ENCODE measurements around the gene C11orf71.

The C11orf71 gene, protein sequence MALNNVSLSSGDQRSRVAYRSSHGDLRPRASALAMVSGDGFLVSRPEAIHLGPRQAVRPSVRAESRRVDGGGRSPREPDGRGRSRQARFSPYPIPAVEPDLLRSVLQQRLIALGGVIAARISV

DNA sequence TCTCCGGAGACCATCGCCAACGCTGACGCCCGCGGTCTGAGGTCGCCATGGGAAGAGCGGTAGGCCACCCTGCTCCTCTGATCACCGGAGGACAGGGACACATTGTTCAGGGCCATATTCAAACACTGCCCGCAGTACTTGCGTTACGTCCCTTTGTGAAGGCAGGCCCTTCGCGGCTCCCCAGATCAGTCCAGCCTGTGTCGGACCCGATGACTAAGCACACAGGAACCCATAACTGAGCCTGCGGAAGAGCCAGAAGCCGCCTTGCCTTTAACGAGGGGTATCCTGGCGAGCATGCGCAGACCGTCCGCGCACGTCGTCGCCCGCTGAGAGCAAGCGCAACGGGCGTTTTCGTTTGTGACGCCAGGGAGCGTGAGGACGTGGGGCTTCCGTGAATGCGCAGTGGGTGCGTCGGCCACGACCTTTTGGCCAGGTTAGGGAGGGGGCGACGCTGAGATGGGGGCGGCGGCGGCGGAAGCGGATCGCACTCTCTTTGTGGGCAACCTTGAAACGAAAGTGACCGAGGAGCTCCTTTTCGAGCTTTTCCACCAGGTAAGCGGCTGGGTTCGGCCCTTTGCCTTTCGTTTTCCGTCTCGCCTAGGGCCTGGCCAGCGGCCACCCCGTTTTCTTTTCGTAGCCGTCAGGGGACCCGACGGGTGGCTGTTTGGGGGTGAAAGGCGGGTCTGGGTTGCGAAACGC, at the start of gene C11orf71, which contains the start of gene RBM7:
Gene C11orf71, minus strand, starts transcription at position 296 of the 699 bp plus-strand sequence. Its CDS starts 180 bp downstream, at position 116.
Gene RBM7, plus strand, starts transcription at position 451 of the 699 bp plus-strand sequence. Its CDS starts 6 bp downstream, at position 457.
- peak; percentile 98 for DNase-seq

DNA sequence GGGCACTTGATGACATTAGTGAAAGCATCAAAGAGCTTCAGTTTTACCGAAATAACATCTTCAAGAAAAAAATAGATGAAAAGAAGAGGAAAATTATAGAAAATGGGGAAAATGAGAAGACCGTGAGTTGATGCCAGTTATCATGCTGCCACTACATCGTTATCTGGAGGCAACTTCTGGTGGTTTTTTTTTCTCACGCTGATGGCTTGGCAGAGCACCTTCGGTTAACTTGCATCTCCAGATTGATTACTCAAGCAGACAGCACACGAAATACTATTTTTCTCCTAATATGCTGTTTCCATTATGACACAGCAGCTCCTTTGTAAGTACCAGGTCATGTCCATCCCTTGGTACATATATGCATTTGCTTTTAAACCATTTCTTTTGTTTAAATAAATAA, 49.5 kb upstream of the C11orf71 start:
- DNase-seq: no peak

DNA sequence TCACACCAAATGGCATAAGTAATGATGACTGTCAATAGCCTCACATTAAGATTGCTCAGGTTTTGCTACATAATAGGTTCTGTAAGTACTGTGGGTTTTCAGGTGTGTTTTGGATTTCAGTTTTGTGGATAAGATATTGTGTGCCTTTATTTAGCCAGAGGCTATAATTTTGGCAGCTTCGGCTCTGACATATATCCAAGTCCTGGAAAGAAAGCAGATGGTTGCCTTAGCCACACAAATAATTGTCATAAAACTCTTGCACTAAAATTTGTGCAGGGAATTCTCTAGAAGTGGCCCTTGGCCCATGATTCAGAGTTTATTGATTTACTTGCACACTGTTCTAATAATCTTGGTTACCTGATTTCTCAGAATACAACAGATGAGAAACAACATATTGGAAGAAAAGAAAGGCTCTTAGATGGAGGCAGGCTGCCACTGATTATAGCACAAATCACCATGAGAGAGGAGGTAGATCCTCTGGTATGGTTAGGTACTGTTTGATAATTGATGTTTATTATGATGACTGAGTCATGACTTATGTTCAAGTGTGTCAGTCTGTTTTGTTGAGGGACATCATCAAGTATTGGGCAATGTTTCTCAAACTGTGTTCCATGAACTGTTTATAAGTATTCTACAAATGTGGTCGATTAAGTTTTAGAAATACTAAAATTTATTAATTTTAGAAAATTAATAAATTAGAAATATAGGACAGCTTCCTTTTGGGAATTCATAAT, 48.6 kb upstream of the C11orf71 start:
- no peak for DNase-seq

DNA sequence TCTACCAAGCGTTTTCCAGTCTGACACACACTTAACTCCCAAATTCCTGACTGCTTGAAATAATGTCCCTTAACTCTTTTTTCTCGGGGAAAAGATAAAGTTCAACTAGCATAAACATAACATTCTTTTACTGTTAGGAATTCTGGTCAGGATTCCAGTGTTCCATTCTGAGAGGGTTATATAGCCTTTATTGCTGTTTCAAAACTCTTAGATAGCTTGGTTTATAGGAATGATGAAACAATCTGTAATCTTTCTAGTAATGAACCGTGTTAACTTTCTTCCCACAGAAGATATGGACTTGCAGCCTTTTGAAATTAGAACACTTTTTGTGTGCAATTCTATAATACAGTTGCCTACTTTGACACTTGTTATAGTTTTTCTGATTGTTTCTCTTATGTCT, 47.6 kb upstream of the C11orf71 start:
- DNase-seq: no peak

DNA sequence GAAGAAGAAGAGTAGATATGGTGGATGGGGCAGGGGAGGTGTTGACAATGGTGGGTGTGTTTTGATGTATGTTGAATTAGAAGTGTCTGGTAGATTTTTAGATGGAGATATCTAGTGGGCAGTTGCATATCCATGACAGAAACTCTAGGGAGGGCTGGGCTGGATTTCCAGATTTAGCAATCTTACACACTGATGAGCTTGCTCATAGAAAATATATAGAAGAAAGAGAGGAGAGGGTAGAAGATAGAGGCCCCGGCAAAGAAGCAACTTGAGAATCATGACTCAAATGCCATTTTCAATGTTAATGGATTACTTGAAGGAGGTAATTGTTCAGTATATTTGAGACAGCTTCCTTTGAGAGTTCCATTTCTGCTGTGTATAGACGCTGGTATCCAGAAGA, 47.1 kb upstream of the C11orf71 start:
- no peak for DNase-seq

DNA sequence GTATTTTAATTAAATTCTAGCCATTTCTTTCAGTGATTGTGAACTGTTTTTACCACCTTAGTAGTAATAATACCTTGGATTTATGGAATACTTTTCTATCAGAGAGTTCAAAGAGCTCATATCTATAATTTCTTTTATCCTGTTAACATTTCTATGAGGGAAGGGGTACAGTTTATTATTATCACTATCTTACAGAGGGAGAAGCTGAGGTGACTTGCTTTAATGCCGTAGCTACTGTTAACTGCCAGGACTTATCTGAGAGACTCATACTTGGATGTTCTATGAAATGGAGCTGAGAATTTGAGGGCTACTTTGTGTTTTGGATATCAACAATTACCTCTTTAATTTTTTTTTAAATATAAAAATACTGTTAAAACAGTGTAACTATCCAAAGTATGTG, 42.2 kb upstream of the C11orf71 start:
- DNase-seq: no peak

DNA sequence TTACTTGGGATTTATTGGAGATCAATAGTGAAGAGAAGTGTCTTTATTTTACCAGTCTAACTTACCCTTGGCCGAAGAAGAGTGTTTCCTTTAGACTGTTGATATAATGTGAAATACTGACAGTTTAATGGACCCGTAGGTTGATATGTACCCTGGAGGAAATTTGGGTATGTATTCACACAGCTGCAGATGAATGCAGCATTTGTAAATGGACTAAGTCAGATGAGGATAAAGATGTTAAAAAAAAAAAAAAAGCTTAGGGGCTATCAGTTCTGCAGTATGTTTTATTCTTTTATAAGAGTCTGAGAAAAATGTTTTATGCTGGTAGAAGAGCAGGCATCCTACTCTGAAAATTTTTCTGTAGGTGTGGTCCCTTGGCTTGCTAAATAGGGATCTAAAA, 41.6 kb upstream of the C11orf71 start:
- DNase-seq: no peak

DNA sequence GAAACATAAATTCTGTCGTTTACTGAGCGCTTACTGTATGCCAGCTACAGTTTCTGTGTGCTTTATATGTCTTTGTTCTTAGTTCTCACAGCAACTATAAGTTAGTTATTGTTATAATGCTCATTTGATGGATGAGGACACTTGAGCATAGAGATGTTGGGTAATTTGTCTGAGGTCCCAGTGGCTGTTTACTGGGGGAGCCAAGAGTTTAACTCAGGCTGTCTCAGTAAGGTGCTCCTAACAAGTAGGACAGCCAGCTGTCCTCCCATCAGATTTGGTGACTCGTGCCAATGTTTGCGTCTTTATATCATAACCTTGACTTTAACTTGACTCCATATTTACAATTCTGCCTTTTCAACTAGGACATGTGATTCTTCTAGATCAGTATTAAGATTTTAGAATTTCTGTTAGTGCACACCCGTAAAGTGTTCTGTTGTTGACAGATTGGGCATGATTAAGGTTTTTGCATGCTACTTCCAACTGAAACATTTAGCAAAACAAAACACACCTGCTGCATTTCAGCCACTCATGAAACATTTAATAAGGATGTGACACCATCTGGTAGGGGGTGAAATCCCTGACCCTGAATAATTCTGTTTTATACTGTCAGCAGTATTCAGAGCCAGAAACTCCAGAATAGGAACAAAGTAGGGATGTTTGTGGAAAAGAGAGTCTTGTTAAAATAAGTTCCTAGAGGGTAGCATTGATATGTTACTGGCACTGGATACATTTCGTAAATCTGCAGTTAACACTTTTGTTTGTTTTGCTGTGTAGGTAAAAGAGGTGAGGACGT, 40.9 kb upstream of the C11orf71 start:
- no peak for DNase-seq

DNA sequence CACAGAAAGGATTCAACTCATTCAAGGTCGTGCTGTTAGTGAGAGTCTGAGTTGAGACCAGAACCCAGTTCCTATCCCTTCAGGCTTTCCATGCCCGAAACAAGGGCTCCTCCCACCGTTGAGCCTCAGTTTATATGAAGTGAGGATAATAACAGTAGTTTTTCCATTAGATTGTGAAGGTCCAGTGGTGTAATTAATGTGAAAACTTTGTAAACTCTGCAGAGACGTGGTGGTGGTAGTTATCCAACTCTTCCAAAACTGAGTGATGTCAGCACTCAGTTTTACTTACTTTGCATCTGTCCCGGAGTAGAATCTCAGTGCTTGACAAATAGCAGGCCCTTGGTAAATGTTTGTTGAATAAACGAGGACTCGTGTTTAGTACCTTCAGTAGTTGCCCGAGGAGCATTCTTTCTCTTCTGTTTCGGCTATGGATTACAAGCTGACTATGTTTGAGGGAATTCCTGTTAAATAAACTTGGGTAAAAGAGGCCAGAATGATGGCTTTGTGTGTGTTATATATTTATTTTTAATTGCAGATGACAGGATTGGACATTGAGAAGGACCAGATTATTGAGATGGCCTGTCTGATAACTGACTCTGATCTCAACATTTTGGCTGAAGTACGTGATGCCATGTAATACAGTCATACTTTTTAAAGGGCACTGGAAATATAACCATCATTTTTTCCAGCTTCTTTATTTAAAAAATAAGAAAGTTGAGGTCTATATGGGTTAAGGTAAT, 40.0 kb upstream of the C11orf71 start:
- DNase-seq: no peak

DNA sequence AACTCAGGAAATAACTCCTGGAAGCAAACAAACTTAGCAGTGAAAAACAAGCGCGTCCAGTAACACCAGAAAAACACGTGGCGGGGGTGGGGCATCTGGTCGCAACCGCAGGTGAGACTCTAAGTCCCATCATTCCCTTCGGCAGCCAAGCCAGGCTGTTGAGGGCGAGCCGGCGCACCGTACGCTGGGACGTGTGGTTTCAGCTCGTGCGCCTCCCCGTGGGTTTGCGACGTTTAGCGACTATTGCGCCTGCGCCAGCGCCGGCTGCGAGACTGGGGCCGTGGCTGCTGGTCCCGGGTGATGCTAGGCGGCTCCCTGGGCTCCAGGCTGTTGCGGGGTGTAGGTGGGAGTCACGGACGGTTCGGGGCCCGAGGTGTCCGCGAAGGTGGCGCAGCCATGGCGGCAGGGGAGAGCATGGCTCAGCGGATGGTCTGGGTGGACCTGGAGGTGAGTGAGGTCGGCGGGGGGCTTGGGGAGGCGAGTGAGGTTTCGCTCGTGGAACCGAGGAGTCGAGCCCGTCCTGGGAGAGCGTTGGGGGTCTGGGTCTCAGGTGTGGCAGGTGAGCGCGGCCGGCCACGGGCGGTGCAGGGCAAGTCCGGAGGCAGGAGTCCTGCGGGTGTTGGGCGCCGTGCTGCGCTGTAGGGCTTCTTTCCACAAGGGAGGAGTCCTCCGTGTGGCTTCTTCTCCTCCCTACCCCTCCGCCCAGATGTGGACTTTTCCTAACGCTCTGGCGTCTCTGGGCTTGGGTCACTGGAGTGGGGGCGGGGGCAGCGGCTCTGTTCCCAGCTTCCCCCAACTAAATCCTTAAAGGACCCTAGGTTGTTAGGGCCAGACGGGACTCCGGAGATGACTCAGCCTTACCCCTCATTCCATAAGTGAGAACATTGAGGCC, 39.2 kb upstream of the C11orf71 start, which contains the start of gene REXO2:
Gene REXO2, plus strand, starts transcription at position 239 of the 892 bp plus-strand sequence. Its CDS starts 62 bp downstream, at position 301.
- peak; percentile 97 for DNase-seq

DNA sequence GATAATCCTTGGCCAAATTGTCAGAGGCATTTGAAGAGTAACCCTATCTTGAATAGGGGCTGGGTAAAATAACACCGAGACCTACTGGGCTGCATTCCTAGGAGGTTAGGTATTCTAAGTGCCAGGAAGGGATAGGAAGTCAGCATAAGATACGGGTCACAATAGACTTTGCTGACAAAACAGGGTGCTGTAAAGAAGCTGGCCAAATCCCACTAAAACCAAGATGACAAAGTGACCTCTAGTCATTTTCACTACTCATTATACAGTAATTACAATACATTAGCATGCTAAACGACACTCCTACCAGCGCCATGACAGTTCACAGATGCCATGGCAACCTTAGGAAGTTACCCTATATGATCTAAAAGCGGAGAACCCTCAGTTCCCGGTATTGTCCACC, 38.0 kb upstream of the C11orf71 start:
- no peak for DNase-seq

DNA sequence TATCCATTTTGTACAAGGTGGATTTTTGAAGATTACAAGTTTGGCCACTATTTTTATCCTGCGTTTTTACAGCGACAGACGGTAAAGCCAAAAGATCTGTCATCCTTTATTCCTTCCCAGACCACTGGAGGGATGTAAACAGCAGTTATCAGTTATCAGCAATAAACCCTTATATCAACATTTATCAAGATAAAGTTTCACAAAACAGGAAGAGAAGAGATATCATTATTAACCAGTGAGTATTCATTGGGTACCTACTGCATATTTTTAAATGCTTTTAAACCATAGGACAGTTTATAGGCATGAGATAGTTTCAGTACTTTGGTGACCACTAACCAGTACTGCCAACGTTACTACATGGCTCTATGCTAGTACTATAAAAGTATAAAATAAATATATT, 33.1 kb upstream of the C11orf71 start:
- DNase-seq: no peak

DNA sequence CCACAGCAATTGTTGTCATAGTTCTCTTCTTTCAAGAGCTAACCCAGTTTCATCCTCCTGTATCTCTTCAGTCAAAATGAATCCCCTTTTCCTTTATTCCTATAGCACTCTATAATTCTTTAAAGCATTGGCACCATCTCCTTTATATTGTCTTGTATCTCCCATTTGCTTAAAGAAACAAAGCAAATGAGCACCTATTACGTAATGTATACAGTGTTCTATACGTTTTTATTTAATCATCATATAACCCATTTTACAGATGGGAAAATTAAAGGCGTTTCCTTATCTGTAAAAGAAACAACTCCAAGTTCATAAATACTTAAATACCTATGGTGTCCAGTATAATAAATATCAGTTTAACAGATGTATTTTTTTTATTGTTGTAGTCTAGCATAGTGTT, 32.6 kb upstream of the C11orf71 start:
- DNase-seq: no peak

DNA sequence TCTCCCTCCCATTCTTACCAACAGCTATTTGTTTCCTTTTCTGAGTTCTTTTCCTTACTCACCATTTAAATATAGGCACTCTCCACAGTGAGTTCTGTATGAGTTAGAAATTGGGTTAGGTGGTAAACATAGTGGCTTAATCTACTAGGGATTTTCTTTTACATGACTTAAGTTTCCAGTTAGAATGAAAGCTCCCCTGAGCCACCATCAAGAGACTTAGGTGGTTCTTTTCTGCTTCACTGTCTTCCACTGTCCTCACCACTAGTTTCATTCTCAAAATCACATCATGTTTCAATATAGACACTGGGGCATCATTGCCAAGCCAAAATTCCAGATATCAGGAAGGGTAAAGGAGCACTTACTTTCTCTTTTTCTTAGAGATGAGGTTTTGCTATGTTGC, 30.0 kb upstream of the C11orf71 start:
- no peak for DNase-seq

DNA sequence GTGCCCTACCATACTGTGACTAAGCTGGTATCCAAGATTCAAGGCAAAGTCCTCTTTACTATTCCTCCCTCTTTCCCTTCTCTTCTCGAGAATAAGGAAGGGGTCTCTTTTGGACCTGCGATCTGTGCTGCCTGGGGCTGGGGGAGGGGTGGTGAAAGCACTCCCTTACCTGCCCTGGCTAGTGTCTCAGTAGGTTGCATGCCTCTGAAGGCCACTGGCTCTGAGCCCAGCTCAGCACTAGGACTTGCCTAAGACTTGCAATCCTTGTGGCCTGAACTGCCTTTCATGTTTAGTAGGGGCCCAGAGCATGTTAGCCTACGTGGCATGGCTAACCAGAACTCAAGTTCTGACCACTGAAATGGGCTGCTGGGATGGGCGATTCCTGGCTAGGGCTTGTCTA, 26.0 kb upstream of the C11orf71 start:
- DNase-seq: no peak

DNA sequence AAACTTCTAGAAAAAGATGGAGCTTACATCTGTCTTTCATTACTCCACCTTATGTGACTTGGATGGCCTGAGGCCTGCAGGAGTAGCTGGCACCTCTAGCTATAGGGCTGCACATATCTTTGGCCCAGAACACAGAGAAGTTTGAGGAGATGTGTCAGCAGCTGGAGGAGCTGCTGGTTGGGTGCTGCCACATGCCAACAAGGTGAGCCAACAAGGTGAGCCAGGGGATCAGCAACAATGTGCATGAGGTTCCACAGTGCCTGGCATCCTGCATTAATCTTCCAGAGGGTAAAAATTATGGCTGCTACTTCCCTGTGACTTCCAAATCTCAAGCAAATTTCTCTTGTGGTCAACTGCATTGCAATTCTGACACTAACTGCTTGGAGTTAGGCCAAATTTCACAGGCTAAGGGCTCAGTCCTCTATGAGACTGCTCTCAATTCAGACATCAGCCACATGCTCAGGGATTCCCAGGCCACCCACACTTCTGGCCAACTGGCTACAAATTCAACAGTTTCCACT, 16.2 kb upstream of the C11orf71 start:
- peak; percentile 23 for DNase-seq

DNA sequence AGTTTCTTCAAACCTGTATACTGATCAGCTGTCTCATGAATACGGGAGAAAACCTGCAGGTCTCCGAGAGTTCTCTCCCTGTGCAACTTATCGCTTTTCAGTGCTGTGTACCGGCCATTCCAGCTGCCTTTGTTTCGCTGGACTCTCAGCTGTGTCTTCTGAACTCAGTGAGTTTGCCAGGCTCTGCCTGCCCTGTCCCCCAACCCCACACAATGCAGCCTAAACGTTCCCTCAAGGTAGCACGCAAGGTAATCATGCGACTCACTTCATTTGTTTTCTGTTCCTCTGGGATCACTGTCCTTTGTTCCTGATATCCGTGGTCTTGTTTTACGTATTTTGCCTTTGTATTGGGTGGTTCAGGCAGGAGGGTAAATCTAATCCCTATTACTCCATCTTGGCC, 13.6 kb upstream of the C11orf71 start:
- no peak for DNase-seq

DNA sequence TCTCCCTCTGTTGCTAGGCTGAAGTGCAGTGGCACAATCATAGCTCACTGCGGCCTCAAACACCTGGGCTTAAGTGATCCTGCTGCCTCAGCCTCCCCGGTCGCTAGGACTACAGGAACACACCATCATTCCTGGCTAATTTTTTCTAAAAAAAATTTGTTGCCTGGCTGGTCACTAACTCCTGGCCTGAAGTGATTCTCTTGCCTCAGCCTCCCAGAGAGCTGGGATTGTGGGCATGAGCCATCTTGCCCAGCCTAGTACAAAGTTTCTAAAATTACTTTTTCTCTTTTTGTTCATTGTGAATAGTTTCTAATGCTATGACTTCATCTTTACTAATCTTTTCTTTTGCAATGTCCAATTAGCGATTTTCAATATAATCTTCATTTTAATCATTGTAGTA, 12.6 kb upstream of the C11orf71 start:
- DNase-seq: no peak

DNA sequence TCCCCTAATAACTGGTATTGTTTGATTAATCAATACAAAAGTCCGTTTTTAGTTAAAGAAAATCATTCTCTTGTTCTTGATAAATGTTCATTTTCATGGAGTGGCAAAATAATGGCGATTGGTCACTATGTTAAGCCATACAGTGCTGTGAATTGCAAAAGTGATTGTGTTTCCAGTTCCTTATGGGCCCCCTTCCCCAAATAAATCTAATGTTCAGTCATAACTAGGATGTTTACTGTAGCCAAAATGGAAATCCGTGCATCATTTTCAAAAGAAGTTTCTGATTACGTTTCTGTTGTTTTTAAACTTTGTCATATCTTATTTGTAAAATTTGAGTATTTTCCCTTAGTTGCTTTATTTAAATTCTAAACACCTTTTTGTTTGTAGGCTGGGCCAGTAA, 1.0 kb upstream of the C11orf71 start:
- no peak for DNase-seq

DNA sequence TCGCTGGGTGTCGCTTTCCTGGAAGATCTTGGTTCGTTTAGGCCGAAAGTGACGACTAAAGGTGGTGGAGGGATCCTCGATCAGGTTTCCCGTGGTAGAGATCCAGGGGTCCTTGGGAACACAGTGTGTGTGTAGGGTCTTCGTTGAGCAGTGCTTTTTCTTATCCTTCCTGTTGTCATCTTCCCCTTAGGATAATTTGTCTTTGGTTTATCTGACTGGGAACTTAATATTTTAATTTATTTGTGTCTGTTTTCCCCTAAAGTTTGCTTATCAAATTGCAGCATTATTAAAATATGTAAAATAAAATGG, 558 bp upstream of the C11orf71 start:
- no peak for DNase-seq

DNA sequence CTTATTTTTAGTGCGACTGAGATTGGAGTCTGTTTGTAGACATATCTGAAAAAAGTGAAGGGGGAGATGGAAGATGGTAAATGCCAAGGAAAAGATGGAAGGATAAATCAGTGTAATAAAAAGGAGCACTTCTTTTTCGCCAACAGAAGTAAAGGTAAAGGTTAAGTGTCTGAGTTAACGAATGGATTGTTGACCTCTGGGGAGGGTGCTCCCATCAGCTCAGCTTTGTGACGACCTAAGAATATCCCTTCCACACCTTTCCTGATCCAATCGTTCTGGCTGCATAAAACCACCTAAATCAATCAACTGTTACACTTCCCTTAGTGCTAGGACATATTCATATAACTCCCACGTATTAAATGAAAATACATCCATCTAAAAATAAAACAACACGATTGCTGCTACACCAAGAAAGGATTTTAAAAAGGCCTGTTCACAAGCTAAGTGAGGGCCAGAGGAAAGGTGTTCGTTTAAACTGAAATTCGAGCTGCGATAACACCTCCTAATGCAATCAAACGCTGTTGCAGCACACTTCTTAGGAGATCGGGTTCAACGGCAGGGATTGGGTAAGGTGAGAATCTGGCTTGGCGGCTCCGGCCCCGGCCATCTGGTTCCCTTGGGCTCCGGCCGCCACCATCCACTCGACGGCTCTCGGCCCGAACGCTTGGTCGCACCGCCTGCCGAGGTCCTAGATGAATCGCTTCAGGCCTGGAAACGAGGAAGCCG, 658 bp downstream of the C11orf71 start:
- no peak for DNase-seq

Data from right hindlimb (tissue), 1 donor.